ENCODE data around the gene PLCXD3.

The PLCXD3 gene

DNA sequence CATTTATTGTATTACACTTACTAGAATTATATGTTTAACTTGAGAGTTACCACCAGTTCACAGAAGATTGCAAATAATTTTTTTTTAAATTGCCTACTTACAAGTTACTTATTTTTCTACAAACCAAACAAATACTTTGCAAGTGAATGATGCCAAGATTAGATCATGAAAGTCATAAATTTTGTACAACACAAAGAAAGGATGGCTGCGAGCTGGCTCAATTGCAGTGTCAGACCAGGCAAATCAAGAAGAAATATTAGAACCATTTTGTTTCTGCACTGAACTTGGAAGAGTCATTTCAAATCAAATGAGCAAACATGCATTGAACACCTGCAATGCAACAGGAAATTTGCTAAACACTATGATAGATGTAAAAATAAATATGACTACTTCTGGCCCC, 97.3 kb downstream of the PLCXD3 start:
- TF ChIP-seq CTCF (IDR thresholded peaks at IDR 0.05; ENCODE audit: low read depth, low read length), result no peak
- no peak overlapping the region for H3K4me3 ChIP-seq (ENCODE audit: low read depth, low read length)

DNA sequence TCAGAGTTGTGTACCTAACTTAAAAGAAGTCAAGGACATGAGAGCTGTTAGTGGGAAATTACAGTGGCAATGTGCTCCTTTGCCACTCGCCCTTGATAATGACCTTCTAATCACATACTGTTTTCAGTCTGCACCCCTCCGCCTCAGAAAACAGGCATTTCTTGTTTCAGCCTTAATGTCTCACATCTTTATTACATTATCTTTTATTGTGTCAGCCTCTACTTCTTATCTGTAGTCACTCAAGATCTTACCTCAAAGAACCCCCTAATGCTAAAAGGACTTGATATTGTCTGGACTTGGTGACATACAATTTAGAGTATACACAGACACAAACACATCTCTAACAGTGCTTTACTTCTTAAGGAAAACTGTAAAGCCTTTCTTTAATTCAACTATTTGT, 97.9 kb downstream of the PLCXD3 start:
- H3K4me3 ChIP-seq (ENCODE audit: low read depth, low read length), result no peak overlapping the region
- TF ChIP-seq CTCF (IDR thresholded peaks at IDR 0.05; ENCODE audit: low read depth, low read length), result no peak

DNA sequence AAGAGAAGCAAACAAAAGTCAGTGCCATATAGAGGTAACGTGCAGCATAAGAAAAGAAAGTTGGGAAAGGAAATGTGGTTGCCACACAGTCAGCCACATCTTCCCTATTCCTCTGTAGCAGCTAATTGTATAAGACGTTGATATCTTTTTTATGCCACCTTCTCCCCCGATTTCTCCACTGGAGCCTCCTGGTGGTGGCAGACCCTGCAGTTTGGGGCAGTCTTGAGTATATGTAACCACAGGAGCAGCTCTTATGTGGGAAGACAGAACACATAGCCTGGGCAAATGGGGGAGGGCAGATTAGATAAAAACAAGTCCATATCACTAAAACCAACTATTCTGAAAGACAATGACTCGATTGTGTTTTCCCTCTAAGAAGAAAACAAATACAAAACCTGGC, 99.7 kb downstream of the PLCXD3 start:
- H3K4me3 ChIP-seq (ENCODE audit: low read depth, low read length), result no peak overlapping the region
- TF ChIP-seq CTCF (IDR thresholded peaks at IDR 0.05; ENCODE audit: low read depth, low read length), result no peak

DNA sequence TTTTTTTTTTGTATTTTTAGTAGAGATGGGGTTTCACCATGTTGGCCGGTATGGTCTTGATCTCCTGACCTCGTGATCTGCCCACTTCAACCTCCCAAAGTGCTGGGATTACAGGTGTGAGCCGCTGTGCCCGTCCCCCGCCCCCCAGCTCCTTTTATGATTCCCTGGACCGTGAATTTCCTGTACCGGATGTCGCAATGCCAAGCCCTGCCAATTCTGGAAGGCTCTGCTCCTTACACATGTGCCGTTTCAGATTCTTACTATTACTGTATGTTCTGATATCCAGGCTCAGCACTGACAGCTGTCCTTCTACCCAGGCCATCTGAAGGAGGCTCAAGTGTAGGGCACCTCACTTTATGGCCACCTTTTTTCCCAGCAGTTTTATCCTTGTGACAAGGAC, 100.1 kb downstream of the PLCXD3 start:
- TF ChIP-seq CTCF (IDR thresholded peaks at IDR 0.05; ENCODE audit: low read depth, low read length), result no peak
- H3K4me3 ChIP-seq (ENCODE audit: low read depth, low read length), result no peak overlapping the region

GRCh38 chr5:41408676-41409443, 101.5 kb downstream of the PLCXD3 start:
- no peak for TF ChIP-seq CTCF (IDR thresholded peaks at IDR 0.05; ENCODE audit: low read depth, low read length)
- no peak overlapping the region for H3K4me3 ChIP-seq (ENCODE audit: low read depth, low read length)

DNA sequence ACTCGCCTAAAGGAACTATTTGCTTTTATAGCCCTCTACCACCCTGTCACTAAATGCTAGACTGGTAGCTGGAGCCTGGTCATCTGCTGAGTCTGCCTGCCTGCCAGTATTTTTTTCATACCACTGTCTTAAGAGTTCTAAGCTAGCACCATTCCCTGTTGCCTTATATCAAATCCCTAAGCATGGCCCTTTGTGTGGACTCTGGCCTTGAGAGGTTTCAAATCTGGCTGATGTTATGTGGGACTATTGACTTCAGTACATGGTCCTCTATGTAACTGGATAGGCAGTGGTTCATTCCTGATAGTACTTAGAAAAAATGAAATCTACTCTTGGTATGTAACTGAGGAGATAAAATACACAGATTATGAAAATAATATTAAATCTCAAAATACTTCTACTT, 103.5 kb downstream of the PLCXD3 start:
- TF ChIP-seq CTCF (IDR thresholded peaks at IDR 0.05; ENCODE audit: low read depth, low read length), result no peak
- no peak overlapping the region for H3K4me3 ChIP-seq (ENCODE audit: low read depth, low read length)

GRCh38 chr5:41406424-41406823, 104.0 kb downstream of the PLCXD3 start:
- no peak overlapping the region for H3K4me3 ChIP-seq (ENCODE audit: low read depth, low read length)
- TF ChIP-seq CTCF (IDR thresholded peaks at IDR 0.05; ENCODE audit: low read depth, low read length), result no peak
